Stimulated activated CD4-positive, alpha-beta T cell treated with anti-CD3 and anti-CD28 coated beads, Interleukin-4, amount 100 ng/mL, for 4 hours (primary cell): ENCODE data around the gene TRMT5.
A peak's percentile ranks its signal among the peaks of the same experiment; 100 is the strongest.

ENCODE experiments used
- DNase-seq, 2 experiments: peaks; one replicate each; pipeline ENCODE4 v3.0.0-alpha.2; 2020

Gene TRMT5

DNA sequence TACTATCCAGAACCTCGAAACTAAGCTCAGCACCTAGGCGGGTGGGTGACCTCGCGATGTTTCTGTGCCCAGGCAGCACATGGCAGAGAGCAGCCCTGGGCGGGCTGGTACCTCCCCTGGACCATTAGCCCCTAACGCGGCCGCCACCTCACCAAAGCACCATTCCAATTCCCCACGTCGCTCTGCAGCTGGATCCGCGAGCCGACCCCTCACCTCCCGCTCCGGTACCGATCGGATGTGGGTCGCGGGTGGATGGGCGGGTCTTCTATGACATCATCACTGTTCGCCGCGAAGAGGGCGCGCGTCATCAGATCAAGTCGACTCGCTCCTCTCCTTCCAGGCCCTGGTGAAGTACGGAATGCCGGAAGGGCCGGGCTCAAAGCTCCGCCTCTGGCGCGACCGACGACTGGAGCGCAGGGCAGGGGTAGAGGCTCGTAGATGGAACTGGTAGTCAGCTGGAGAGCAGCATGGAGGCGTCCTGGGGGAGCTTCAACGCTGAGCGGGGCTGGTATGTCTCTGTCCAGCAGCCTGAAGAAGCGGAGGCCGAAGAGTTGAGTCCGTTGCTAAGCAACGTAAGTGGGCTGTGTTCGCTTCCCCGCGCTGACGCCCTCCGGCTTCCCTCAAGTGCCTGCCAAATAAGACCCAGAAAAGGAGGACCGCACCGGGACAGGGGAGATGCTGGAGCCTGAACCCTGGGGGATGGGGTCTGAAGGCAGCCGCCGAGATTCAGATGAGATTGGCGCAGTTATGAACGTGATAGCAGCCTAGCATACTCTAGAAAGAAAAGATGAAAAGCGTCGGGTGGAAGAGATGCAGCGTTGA is at the start of gene TRMT5, which contains the start of gene SLC38A6:
TSS of gene TRMT5 (minus strand) at position 269 of the 822 bp plus-strand sequence. CDS start at position 163, 106 bp downstream.
TSS of gene SLC38A6 (plus strand) at position 435 of the 822 bp plus-strand sequence. CDS start at position 468, 33 bp downstream.
- DNase-seq = peak; percentile 84 to 90

DNA sequence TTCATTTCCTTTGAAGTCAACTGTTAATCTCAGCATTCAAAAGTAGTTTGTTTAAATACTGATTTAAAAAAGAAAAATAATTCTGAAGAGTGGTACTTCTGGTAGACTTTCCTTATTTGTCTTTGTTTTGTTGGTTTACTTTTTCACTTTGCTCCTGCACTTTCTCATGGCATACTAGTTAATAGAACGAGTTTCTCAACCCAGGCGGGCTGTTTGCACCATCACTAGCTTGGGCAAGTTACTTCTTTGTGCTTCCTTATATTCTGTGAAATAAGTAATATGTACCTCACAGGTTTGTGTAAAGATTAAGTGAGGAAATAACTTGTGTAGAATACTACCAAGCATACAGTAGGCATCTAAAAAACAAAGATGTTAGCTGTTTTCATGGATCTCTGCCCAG is 45.6 kb upstream of the TRMT5 start:
- no peak for DNase-seq

- DNase-seq = peak; percentile 10 to 18
These were observed 44.7 kb upstream of the TRMT5 start for GRCh38 chr14:61025251-61026223.

DNA sequence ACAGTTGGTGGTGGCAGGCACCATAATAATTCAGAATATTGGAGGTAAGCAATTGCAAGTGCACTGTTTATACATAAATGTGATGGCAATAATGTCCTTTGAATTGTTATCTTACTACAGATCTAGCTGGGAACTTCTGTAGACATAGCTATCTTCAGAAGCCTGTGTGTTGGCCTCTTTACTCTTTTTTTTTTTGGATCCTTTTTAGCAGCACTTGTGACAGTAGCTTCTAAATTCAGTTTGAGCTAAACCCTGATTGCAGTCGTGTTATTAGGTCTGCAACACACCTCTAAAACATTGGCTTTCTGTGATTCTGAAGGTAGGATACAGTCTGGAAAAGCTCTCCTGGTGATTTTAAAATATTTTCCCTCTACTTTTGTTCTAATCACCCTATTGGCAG is 38.7 kb upstream of the TRMT5 start:
- DNase-seq = no peak

- no peak for DNase-seq
These were observed 22.7 kb upstream of the TRMT5 start for GRCh38 chr14:61003571-61003970.

DNA sequence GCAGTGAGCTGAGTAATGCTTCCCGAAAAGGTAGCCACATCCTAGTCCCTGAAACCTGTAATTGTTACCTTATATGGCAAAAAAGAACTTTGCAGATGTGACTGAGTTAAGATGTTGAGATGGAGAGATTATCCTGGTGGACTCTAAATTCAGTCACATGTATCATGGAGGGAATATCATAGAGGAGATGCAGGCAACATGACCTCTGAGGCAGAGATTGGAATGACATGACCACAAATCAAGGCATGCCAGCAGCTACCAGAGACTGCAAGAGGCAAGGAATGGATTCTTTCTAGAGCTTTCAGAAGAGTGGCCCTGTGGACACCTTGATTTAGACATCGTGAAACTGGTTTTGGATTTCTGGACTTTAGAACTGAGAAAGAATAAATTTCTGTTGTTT is 18.7 kb upstream of the TRMT5 start:
- no peak for DNase-seq

- DNase-seq = no peak
These were observed 17.7 kb upstream of the TRMT5 start for GRCh38 chr14:60998617-60999016.

GRCh38 chr14:60989599-60989998 is 8.7 kb upstream of the TRMT5 start:
- DNase-seq = no peak

- no peak for DNase-seq
These were observed 5.6 kb upstream of the TRMT5 start for GRCh38 chr14:60986500-60986899.

DNA sequence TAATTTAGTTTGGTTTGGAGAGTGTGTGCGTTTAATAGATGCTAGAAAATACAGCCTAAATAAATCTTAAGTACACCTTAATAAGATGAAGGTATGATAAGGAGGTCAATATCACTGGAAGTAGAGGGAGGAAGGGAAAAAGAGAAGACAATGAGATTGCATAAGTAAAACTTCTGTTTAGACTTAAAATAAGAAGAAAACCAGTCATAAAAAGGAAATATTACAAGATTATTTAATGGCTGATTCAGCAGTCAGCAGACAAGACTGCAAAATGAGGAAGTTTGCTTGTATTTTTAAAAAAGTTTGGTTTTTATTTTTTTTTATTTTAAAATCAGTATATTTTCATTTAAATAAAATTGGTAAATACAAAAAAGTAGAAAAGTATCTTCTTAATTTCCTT is 3.3 kb upstream of the TRMT5 start:
- DNase-seq = no peak

DNA sequence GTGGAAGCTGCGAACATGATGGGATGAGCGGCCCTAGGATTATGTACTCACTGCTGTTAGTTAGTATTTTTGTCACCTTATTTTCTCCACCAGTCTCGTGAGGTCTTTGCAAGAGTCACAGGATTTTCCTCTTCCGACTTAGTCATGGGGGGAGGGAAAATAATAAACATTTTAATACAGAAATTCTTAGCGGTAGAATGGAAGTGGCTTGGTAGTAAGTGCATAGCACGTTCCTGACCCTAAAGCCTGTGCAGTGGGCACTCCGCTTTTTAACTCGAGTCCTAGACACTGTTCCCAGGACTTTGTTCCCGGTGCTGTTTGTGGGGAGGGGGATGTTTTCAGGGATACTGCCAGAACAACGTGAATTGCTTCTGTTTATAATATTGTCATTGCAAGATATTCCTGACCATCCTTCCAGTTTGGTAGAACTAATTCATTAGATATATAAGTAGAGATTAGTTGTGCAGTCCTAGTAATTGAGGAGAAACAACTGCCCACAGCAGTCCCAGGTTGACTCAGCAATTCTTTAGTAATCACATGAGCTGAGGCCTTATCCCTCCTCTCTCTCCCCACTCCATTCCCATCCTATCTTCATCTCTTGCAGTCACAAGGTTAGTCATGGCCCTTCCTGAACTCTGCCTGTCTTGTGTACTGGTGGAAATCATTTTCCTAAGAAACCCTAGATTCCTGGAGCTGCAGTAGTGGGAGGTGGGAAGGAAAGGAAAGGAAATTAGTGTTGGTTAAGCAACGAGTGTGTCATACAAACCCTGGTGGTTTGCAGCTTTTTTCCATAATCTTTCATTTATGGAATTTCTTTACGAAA is 965 bp upstream of the TRMT5 start:
- DNase-seq = no peak

DNA sequence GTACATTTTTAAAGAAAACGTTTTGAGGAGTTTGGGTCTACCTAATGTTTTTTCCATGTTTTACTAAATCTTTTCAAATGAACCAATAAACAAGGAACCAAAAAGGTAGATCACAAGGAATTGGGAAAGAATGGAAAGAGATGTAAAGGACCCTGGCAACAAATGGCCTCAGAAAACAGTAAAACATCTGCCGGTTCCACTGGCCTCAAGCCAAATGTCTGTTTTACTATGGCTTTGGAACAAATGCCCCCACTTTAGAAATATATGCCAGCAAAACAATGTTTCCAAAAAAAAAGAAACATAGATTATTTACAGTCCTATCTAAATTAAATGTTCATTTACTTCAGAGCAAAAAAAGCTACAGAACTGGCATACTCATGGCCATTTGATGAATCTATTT is 3.0 kb downstream of the TRMT5 start:
- no peak for DNase-seq

DNA sequence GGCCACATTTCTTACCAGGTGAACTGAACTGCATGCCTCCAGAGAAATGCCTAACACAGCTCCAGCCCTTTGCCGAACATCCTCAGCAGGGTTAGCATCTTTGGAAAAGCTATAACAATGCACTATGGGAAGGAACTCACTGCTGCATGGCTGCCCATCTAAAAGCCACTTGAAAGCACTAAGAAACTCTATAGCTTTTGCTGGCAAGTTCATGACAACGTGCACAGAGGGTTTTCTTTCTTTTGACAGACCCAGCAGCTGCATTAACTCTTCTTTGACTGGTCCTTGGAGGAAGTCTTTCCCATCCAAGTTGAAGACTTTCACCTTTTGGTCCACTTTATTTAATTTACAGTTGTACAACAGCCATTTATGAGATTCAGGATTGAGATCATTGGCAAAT is 5.3 kb downstream of the TRMT5 start:
- no peak for DNase-seq

GRCh38 chr14:60974090-60974651 is 6.7 kb downstream of the TRMT5 start:
- DNase-seq = no peak

DNA sequence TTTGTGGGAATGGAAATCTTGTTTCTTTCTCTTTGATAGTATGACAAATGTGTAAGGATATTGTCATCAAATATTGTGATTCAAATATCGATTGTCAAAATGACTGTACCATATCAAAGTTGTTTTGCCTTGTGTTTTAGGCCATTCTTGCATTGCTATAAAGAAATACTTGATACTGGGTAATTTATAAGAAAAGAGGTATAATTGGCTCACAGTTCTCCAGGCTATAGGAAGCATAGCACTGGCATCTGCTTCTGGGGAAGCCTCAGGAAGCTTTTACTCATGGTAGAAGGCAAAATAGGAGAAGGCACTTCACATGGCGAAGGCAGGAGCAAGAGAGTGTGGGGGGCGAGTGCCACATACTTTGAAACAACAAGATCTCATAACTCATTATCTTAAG is 7.8 kb downstream of the TRMT5 start:
- DNase-seq = no peak

DNA sequence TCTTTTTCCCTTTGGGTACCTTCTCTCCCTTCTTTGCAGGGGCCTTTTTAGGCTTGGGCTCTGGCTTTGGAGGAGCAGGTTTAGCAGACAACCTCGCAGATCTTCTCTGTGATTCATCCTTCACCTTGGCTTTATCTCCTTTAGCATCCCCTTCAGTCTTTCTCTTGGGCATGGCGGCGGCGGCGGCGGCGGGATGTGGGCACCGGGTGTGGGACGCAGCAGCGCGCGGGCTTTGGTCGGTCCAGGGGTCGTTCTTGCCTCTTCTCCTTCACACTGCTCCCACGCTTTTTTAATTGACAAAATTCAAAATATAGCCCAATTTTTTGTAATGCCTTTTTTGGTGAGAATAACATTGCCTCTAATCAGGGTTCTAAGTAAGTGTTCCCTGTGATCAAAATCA is 8.6 kb downstream of the TRMT5 start:
- DNase-seq = no peak

DNA sequence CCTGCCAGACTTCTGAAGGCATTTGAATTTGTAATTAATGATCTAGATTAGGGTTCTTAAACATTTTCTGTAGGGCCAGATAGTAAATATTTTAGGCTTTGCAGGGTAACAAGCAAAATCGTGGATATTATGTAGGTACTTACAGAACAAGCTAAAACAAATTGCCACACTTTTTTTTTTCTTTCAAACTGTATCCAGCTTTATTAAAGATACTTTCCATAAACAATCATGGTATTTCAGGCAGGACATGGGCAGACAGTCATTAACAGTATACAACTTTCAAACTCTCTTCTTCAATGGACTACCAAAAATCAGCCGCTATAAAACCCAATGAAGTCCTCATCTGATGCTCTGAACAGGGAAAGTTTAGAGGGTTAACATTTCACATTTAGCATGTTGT is 9.6 kb downstream of the TRMT5 start:
- no peak for DNase-seq

DNA sequence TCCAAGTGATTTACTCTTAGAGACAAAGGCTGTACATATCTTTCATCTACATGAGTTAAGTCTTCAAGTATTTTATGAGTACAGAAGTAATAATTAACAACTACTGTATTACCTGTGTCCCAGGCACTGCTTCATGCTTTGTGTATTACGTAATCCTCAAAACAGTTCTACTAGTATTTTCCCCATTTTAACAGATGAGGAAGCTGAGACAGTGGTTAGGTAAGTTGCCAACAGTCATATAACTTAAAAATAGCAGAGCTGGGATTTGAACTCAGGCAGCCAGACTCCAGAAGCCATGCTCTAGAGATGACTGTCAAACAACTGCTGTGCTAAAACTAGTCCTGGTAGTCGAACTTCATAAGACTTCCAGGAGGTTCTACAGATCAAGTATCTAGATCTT is 10.7 kb downstream of the TRMT5 start:
- no peak for DNase-seq

GRCh38 chr14:60968671-60969070 is 12.2 kb downstream of the TRMT5 start:
- DNase-seq = no peak

DNA sequence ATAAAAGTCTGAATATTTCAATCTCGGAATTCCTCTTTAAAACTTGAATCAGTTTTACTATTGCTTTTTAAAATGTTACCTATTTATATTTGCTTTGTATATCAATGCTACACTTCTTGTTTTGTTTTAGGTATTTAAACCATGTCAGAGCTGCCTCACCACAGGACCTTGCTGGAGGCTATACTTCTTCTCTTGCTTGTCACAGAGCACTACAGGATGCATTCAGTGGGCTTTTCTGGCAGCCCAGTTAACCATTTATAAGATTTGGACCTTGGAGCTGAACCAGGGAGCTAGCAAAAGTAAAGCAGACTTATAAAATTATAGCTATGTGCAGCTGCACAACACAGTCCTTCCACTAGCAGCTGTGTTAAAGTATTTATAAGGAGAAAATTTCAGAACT is 12.8 kb downstream of the TRMT5 start:
- no peak for DNase-seq

DNA sequence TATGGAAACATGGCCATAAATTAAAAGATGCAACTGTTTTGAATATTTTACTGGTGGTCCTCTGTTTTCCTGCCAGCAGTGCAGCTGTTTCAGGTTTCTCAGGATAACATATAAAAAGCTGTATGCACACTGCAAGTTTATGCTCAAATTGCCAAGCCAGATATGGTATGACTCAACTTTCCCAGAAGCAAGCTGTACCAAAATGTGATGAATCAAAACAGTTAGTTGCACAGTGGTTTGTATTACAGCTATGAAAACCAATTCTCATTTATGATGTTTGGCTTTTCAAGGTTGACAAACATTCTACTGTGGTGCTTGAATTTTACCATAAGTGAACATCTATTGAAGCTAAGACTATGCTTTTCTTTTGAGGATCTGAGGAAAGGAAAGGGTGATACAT is 15.5 kb downstream of the TRMT5 start:
- DNase-seq = no peak

DNA sequence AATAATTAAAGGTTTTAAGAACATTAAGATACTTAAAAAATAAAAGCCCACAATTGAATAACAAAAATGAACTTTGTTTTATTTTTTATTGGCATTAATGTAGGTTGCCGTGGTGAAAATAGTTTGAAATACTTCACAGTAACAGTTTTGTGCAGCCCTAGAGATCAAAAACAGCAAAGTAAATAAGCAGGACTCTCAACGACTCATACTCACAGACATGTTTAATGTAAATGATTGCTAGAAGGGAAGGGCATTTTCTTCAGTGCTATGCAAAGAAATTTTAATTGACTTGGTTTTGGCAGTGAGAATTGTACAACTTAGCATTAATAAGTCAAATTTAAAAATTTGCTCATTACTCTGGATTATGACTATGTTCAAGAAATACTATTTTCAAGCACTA is 16.0 kb downstream of the TRMT5 start:
- no peak for DNase-seq

DNA sequence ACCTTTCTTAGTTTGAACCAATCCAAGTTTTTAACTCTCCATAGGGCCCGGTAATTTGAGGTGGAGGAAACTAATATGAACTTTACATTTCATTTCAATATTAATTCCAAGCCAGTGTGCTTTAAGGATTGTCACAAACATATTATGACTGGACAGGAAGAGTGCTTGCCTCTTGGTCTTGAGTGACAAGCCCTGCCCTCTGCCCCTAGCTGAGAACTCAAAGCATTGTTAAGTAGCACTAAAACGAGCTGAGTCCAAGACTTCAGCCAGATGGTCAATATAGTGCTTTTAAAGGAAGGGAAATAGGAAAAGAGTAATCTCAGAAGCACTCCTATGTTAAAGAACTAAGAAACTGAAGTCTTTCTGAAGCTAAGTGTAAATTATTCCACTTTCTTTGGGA is 17.1 kb downstream of the TRMT5 start:
- DNase-seq = no peak
